A673 (cell line): Measurements from ENCODE around the gene TMSB4X.

Source experiments
- EZH2 ChIP-seq: fragments of 200-600 bp; sonication (generic); IDR thresholded peaks from 2 replicates; pipeline ENCODE4 v1.6.1; 2017; ENCODE audit warnings: borderline replicate concordance, low read depth, mild to moderate bottlenecking, mixed read lengths, antibody characterized with exemption, low read length; ENCODE audit not compliant: poor library complexity, severe bottlenecking
- TF ChIP-seq, protein P1 (sequence below): fragments of 300-800, 200-600 bp; sonication (generic); conservative IDR thresholded peaks from 2 replicates; pipeline ENCODE4 v1.5.1; 2017; ENCODE audit warnings: low read depth, mild to moderate bottlenecking, antibody characterized with exemption, low read length, moderate library complexity, mixed read lengths

DNA sequence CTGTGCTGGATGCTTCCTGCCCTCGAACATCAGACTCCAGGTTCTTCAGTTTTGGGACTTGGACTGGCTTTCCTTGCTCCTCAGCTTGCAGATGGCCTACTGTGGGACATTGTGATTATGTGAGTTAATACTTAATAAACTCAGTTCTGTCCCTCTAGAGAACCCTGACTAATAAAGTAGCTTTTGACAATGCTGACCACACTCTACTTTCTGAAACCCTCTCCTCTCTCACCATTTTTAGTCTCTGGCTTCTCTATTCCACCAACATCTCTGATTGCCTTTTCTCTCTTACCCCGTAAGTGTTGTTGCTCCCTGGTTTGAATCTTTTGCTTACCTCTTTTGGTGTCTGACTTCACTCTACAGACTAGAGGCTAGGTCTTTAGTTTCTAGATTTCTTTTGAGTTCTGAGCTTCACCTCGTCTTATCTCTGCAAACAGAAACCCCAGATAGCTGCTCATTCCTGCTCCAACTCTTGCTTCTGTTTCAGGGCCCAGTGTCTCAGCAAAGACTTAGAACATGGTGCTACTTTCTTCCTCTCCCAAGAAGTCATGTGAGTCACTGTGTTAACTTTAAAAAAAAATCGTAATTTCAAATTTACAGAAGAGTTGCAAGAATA is 11.4 kb downstream of the TMSB4X start:
- TF ChIP-seq, protein P1, sequence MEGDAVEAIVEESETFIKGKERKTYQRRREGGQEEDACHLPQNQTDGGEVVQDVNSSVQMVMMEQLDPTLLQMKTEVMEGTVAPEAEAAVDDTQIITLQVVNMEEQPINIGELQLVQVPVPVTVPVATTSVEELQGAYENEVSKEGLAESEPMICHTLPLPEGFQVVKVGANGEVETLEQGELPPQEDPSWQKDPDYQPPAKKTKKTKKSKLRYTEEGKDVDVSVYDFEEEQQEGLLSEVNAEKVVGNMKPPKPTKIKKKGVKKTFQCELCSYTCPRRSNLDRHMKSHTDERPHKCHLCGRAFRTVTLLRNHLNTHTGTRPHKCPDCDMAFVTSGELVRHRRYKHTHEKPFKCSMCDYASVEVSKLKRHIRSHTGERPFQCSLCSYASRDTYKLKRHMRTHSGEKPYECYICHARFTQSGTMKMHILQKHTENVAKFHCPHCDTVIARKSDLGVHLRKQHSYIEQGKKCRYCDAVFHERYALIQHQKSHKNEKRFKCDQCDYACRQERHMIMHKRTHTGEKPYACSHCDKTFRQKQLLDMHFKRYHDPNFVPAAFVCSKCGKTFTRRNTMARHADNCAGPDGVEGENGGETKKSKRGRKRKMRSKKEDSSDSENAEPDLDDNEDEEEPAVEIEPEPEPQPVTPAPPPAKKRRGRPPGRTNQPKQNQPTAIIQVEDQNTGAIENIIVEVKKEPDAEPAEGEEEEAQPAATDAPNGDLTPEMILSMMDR: no peak
- TF ChIP-seq EZH2: no peak
